HG03460 (cell line): ENCODE results near the gene UPF1.

Source experiments
- ATAC-seq: cut with Tn5 transposase; IDR thresholded peaks from one replicate; pipeline ENCODE4 v1.9.1; 2021; ENCODE audit not compliant: unreplicated experiment

The UPF1 gene

DNA sequence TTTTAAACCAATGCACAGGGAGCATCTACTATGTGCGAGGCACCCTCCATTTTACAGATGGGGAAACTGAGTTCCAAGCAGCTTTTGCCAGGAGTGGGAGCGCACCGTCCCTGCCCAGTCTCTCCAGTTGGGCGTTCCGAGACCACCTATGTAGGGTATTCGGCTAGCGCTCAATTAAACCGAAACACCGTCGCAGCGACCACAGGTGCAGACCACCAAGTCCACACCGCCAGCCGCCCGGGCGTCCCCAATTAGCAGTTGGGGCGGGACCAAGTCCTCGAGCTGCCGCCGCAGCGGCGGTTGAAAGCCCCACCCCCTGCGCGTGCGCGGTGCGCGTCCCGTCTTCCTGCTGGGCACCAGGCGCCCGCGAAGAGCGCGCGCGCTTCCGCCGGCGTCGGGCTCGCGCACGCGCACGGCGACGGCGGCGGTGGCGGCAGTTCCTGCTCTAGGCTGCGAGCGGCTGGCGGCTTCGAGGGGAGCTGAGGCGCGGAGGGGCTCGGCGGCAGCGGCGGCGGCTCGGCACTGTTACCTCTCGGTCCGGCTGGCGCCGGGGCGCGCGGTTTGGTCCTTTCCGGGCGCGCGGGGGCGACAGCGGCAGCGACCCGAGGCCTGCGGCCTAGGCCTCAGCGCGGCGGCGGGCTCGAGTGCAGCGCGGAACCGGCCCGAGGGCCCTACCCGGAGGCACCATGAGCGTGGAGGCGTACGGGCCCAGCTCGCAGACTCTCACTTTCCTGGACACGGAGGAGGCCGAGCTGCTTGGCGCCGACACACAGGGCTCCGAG is at the start of gene UPF1:
TSS of gene UPF1 (plus strand) at position 436 of the 782 bp plus-strand sequence. CDS start at position 687, 251 bp downstream.
- ATAC-seq: peak; percentile 61

DNA sequence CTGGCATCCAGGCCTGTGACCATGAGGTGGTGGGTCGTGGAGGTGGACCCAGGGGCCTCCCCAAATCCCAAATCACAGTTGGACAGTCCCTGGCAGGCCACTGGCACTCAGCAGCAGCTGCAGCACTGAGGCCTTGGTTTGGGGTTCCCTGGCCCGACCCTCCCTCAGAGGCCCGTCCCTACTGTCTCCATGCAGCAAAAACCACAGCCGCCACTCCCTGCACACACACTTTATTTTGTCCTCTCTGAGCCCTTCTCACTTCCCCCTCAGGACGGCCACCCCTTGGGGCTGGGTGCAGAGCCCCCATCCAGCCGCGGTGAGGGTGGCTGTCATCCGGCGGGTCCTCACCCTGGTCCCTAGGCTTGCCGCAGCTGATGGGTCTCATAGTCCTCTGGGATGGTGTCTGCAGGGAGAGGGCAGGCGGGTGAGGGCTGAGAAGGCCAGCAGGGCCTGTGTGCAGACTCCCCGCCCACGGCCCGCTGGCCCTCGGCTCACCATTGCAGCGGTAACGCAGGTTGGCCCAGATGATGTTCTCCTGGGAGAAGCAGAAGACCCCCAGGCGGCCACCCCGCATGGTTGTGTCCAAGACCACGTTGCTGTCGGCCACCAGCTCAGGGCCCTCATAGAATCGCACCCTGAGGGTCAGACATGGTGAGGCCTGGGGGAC is 49.1 kb upstream of the UPF1 start:
- no peak for ATAC-seq

DNA sequence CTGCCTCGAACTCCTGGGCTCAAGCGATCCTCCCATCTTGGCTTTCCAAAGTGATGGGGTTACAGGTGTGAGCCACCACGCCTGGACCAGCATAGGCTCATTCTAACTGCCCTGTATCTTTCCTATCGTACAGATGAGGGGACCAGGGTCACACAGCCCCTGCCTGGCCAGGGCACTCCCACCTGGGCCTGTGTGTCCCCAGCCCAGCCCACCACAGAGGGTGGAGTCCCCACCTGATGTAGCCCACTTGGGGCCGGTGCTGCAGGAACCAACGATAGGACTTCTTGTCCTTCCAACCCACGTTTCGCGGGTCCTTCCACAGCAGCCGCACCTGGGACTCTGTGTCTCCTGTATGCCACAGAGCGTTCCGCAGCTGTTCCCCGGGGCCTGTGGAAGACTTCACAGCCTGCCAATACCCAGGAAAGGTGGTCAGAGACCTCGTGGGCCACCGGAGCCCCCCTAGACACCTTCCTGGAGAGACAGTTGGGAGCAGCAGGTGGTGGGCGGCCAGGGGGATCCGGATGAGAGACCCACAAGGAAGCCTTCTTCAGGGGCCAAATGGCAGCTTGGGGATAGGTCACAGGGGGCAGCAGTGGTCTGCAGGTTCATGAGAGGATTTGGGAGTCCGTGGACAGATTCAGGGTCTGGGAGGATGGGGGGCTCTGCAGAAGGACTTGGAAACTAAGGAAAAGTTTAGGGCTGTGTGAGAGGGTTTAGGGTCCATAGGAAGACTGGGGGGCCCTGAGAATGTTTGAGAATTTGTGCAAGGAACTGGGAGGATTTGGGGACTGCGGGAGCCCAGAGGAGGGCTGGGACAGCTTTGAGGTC is 47.6 kb upstream of the UPF1 start:
- no peak for ATAC-seq

DNA sequence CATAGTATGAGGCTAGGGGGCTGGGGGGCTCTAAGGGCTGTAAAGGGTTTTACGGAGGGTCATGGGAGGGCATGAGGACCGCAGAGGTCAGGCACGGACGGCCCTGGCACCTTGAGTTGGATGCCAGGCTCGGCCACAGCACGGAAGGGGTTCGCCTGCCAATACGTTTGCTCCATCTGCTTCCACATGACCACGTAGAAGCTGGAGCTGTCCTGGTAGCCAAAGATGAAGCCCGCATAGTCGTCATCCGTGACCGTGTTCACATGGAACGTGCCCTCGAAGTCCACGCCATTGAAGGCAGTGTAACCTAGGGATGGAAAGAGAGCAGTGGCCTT is 47.0 kb upstream of the UPF1 start:
- no peak for ATAC-seq

DNA sequence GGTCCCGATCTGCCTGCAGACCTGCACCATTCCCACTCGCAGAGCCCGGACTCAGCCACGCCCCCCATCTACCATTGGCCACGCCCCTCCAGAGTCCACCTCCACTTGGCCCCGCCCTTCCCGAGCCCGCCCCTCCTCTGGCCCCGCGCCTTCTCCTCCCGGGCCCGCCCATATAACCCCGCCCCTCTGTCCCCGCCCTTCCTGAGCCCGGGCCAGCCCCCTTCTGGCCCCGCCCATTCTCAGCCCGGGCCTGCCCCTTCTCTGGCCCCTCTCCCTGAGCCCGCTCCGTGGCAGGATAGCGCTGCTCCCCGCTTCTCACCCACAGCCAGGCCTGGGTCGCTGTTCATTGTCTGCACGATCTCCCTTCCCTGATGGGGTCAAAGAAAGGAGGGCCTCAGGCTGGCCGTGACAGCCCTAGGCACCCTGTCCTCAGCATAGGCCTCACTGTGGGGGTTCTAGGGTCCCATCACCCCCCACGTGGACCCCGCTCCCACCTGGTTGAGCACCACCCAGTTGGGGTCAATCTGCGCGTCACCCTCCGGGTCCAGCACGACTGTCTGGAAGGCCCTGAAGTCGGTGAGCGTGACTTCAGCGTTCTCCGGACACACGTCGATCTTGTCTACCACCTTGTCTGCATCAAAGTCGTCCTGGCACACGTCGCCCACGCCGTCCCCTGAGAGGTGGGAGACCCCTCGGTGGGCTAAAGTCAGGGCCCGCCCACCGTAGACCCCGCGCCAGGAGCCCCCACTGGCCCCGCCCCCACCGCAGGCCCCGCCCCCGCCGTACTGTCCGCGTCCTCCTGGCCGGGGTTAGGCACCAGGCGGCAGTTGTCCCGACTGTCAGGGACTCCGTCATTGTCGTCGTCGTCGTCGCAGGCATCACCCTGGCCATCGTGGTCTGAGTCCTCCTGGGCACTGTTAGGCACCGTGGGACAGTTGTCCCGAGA is 46.3 kb upstream of the UPF1 start:
- no peak for ATAC-seq

DNA sequence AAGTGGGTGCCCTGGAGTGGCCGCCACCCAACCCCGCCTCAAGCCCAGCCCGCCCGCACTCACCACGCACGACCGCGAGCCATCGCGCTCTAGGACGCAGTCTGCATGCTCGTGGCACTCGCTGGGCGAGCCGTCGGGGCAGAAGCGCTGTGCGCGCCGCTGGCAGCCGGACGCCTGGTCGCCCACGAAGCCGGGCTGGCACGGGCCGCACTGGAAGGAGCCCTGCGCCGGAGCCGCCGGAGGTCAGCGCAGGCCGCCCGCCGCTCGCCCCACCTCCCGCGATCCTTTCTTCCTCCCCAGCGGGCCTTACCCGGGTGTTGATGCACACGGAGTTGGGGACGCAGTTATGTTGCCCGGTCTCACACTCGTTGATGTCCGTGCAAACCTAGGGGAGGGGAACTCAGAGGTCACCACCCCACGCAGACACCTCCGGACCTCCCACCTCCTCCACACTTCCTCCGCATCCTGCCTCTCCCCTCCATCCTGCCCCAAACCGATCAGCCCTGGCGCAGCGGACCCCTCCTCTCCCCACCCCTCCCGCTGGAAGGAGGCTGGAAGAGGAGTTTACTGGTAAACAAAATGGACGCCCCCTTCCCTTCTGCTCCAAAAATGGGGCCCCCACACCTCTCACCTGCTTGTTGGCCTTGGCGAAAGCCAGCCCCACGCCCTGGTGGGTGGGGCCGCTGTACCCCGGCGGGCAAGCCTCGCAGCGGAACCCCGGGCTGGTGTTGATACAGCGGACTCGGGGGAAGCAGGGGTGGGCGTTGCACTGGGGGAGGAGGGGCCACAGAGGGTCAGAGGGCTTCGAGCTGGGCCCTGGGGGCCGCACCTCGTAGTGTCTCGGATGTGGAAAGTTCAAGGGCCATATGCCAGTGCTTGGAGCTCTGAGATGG is 43.0 kb upstream of the UPF1 start:
- ATAC-seq: no peak

DNA sequence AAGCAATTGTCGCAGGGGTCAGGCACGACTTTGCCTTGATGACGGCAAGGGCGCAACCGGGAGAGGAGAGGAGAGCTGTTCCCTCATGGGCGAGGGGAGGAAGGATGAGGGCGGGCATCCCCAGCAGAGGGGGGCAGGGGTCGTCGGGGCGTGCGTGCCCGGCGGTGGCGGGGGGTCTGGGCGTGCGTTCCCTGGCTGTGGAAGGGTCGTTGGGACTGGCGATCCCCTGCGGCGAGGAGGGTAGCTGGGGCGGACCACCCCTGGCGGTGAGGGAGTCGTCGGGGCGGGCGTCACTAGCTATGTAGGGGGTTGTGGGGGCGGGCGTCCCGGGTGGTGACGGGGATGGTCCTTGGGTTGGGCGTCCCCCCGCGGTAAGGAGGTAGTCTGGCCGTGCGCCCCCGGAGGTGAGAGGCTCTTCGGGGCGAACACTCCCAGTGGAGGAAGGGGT is 42.3 kb upstream of the UPF1 start:
- ATAC-seq: no peak

DNA sequence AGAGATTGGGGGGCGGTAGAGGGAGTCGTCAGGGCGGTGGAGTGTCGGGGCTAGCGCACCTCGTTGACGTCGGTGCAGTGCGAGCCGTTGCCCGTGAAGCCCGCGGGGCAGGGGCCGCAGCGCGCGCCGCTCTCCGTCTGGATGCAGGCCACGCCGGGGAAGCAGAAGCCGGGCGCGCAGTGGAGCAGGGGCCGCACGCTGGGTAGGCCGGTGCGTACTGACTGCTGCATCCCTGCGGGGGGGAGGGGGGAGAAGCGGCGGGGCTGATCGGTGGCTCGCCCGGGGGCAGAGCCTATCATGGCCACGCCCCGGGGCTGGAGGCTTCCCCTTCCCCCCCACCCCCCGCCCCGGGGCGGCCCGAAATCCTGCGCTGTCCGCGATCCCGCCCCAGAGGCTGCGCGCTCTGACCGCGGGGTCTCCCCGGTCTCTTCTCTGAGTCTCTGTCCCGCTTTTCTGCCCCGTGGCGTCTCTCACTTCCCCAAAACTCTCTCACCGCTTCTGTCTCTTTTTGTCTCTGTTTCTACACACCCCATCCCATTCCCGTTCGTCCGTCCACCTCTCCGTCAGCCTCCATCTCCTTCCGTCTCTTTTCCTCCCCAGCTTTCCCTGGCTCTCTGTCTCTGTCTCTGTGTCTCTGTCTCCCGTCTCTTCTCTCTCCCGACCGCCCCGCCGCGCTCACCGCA is 41.7 kb upstream of the UPF1 start:
- ATAC-seq: no peak

DNA sequence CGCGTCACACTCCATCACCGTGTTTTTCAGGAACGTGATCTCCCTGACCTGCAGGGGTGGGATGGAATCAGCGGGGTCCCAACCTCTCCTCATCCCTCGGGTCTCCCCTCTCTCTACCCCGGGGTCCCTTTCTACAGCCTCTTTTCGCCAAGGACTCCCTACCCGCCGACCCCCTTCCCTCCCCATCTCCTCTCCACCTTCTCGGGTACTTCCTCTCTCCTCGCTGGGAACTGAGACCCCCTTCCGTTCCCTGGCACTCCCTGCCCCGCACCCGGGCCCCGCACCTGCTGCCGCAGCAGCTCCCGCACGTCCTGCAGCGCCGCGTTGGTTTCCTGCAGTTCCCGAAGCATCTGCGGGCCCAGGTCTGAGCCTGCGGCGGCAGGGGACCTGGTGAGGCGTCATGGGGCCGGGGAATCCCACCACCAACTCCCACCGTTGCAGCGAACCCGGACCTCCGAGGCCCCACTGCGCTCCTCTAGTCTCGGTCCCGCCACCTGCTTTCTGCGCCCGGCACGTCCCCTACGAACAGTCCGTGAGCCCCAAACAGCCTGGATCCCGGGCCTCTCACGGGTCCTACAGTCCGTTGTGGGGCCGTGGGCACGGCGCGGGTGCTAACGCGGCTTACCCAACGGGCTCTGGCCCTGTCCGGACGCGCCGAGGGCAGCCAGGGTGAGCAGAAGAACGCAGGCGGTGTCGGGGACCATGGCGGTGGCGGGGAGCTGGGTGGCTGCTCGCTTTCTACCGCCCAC is 41.0 kb upstream of the UPF1 start, which contains the start of gene COMP:
TSS of gene COMP (minus strand) at position 740 of the 749 bp plus-strand sequence. CDS start at position 704, 36 bp downstream.
- ATAC-seq: no peak

DNA sequence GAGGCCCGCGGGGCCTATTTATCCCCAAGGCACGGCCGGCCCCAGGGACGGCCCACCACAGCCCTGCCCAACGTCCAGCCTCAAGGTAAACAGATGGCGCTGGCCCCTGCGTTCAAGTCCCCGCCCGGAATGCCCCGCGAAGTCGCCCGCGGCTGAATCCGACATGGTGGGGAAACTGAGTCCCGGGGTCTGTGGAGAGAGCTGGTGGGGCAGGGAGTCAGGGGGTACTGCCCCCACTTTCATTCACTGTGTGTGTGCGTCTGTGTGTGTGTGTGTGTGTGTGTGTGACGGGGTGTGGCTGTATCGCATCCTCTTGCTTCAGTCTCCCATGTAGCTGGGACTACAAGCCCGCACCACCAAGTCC is 40.5 kb upstream of the UPF1 start:
- no peak for ATAC-seq

DNA sequence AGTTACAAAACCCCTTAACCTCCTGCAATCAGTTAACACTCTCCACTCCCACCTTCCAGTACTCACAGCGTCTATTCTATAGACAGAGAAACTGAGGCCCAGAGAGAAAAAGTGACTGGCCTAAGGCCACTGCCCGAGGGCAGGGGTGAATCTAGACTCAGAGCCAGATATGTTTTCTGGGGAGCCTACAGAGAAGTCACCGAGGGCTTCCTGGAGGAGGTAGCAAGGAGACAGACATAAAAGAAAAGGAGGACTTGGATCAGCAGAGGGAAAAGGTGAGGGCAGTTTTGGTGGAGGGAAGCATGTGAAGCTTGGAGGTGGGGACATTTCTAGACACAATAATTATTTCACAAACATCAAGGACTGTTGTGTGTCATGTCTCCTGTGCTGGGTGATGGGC is 39.1 kb upstream of the UPF1 start:
- no peak for ATAC-seq

DNA sequence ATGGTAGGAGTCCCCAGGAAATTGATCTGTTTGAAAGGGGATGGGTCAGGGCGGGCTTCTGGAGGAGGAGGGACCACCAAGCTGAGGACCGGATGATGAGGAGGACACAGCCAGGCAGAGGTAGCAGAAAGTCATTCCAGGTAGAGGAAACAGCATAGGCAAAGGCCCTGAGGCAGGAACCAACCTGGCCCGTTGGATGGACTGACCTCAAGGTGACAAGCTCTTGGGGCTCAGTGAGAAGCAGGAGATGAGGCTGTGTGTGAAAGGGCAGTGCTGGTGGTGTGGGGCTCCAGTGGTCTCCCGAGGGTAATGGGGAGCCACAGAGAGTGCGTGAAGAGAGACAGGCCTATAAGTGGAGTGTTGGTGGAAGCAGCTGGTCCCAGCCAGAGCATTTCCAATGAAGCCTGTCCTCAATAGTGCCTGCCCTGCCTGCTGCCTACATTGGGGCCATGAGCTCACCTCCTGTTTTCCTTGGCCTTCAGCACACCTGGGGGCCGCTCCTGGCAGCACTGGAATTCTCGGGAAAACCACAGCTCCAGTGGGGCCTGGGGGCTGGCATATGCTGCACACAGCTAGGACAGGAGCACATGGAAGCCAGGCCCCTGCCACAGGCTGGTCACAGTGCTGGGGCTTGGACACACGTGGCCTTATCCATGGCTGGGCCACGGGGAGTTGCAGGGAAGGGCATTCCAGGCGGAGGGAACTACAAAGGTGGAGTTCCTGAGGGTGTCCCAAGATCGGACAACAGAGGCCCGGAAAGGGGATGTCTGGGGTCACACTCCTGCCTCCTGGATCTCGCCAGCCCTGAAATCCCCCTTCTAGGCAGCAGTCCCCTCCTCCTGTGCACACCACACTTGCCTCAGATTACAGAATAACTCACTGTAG is 38.4 kb upstream of the UPF1 start:
- no peak for ATAC-seq

DNA sequence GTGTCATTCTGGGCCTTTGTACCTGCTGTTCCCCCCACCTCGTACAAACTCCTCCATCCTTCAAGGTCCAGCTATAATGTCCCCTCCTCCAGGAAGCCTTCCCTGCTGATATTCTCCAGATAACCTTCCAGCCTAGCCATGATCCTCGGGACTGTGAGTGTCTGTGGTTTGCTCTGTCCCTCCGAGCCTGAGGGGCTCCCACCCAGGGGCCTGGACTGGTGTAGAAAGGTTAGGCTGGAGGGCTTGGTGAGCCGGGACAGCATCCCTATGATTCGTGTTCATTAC is 37.8 kb upstream of the UPF1 start:
- ATAC-seq: no peak

DNA sequence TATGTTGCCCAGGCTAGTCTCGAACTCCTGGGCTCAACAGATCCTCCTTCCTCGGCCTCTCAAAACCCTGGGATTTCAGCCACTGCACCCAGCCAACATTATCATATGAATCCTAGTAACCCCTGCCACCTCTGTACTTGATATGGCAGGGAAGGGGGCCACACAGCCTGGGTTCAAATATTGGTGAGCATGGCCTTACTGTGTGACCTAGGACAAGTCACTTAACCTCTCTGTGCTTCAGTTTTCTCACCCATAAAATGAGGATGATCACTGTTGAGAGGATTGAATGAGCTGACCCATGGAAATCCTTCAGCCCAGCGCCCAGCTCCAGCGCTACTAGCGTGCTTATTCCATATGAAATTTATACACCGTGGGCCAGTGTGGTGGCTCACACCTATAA is 37.1 kb upstream of the UPF1 start:
- ATAC-seq: no peak

DNA sequence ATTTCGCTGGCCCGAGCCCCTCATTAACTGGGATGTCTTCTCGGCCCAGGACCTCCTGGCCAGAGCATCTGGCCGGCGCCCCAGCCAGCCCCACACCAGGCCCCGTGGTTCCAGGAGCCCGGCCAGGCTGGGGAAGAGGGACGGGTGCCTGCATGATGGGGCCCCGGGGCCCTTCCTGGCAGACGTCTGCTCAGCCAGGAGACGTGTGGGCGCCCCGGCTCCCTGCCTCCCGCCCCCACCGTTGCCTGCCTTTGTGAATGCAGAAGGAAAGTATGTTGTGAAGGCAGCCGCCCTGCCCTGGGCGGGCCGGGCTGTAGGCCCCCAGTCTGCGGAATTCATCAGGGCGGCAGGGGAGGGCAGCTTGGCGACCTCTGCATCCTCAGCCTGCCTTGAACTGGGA is 36.2 kb upstream of the UPF1 start:
- no peak for ATAC-seq

DNA sequence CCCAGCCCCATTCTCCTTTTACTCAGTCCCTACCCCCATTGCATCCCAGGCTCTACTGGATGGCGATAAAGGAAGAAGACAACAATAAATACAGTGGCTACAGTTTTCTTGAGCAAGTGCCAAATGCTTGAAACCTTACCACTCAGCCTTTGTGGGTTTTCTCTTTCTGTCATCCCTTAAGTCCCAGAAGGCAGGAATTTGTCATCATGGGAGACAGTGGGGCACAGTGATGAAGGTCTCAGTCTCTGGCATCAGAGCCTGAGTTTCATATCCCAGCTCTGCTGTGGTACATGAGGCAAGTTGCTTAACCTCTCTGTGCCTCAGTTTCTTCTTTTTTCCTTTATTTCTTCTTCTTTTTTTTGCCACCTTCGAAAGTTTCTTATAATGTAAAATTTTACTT is 35.5 kb upstream of the UPF1 start:
- ATAC-seq: no peak
